Stimulated activated CD4-positive, alpha-beta T cell treated with anti-CD3 and anti-CD28 coated beads, Interleukin-12 subunit alpha, Interleukin-12 subunit beta, amount 100 ng/mL, for 24 hours (primary cell): Measurements from ENCODE around the gene MKRN1.
"Not testable (repeated sequence)": the region's sequence is repeated elsewhere in the genome, so short reads cannot be mapped to it uniquely, and the experiment has no call there.

ENCODE experiments used
- DNase-seq, 2 experiments: peaks; one replicate each; pipeline ENCODE4 v3.0.0-alpha.2; 2020; ENCODE audit warnings: low read depth in 2 of 2

Gene MKRN1

GRCh38 chr7:140484951-140485499 is 5.7 kb upstream of the MKRN1 start:
- no peak for DNase-seq

GRCh38 chr7:140484479-140484878 is 5.2 kb upstream of the MKRN1 start:
- DNase-seq, result no peak

- no peak for DNase-seq
Measured at GRCh38 chr7:140479739-140480084, 407 bp upstream of the MKRN1 start.

- DNase-seq, result peak; percentile 14 to 15
Measured at GRCh38 chr7:140478246-140479061, 851 bp downstream of the MKRN1 start.

GRCh38 chr7:140476698-140477261 is 2.5 kb downstream of the MKRN1 start:
- DNase-seq, result no peak

- DNase-seq, result peak in 1 of 2 experiments; percentile 16
Measured at GRCh38 chr7:140475747-140476333, 3.5 kb downstream of the MKRN1 start.

- DNase-seq, result no peak
Measured at GRCh38 chr7:140463111-140463510, 16.2 kb downstream of the MKRN1 start.

GRCh38 chr7:140458916-140459315 is 20.4 kb downstream of the MKRN1 start:
- DNase-seq, result no peak

- DNase-seq, result no peak
Measured at GRCh38 chr7:140458201-140458600, 21.1 kb downstream of the MKRN1 start.

- no peak for DNase-seq
Measured at GRCh38 chr7:140456551-140457051, 22.7 kb downstream of the MKRN1 start.

- DNase-seq, result no peak
Measured at GRCh38 chr7:140455743-140456142, 23.6 kb downstream of the MKRN1 start.

- no peak for DNase-seq
Measured at GRCh38 chr7:140454657-140455015, 24.7 kb downstream of the MKRN1 start.

GRCh38 chr7:140453785-140454656 is 25.3 kb downstream of the MKRN1 start:
- not testable (repeated sequence) for DNase-seq

GRCh38 chr7:140453273-140453672 is 26.0 kb downstream of the MKRN1 start:
- no peak for DNase-seq

- DNase-seq, result no peak
Measured at GRCh38 chr7:140451716-140452115, 27.6 kb downstream of the MKRN1 start.

GRCh38 chr7:140448781-140449480 is 30.4 kb downstream of the MKRN1 start:
- DNase-seq, result no peak

GRCh38 chr7:140447841-140448240 is 31.5 kb downstream of the MKRN1 start:
- DNase-seq, result no peak

GRCh38 chr7:140446467-140446866 is 32.8 kb downstream of the MKRN1 start:
- no peak for DNase-seq

GRCh38 chr7:140441519-140441918 is 37.8 kb downstream of the MKRN1 start:
- DNase-seq, result no peak

GRCh38 chr7:140440593-140440992 is 38.7 kb downstream of the MKRN1 start:
- no peak for DNase-seq

GRCh38 chr7:140439359-140439758 is 39.9 kb downstream of the MKRN1 start:
- no peak for DNase-seq
